GM08714 (cell line): ENCODE measurements around the gene ITSN1.
A peak's percentile ranks its signal among the peaks of the same experiment; 100 is the strongest.
"Not testable (repeated sequence)": the region's sequence is repeated elsewhere in the genome, so short reads cannot be mapped to it uniquely, and the experiment has no call there.

Experiments
- H3K4me3 ChIP-seq: fragments of 200-500 bp; sonication (Bioruptor generic); 2 replicates; pipeline ENCODE4 v1.5.1; 2014; ENCODE audit warnings: mild to moderate bottlenecking, low read length, inconsistent platforms
- ZNF274 ChIP-seq: IDR thresholded peaks from 2 replicates; pipeline ENCODE4 v1.6.1; 2012; ENCODE audit warnings: mild to moderate bottlenecking, low read depth, low read length

Gene ITSN1

DNA sequence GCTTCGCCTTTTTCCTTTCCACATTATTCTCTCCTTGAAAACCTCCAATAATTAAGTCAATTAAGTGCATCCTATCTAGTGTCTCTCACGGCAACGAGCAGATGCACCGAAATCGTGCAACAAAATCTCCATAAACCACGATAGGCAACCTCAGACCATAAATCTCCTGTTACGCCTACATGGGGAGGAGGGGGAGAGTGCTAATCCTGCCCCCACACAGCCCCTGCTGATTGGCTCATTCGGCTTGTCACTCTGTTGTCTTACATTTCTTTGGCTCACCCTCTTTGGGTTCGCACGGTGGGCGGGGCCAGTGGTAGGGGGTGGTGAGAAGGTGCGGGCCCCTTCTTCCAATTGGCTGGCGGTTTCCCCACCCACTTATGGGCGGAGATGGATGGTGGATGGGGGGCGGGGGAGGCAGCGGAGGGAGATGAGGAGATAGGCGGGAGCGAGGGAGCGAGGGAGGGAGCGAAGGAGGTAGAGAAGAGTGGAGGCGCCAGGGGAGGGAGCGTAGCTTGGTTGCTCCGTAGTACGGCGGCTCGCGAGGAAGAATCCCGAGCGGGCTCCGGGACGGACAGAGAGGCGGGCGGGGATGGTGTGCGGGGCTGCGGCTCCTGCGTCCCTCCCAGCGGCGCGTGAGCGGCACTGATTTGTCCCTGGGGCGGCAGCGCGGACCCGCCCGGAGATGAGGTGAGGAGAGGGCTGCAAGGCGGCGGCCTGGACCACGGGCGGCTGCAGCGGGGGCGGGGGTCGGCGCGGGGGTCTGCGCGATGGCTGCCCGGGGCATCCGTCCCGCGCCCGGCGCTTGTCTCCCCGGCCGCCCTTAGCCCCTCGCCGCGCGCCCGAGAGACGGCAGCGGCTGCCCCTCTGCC, at the start of gene ITSN1:
Gene ITSN1, plus strand, starts transcription at position 475 of the 869 bp plus-strand sequence. CDS start 76,328 bp downstream, outside the sequence.
- peak within 1 kb of the TSS; percentile 89 for H3K4me3 ChIP-seq
- no peak for TF ChIP-seq ZNF274

DNA sequence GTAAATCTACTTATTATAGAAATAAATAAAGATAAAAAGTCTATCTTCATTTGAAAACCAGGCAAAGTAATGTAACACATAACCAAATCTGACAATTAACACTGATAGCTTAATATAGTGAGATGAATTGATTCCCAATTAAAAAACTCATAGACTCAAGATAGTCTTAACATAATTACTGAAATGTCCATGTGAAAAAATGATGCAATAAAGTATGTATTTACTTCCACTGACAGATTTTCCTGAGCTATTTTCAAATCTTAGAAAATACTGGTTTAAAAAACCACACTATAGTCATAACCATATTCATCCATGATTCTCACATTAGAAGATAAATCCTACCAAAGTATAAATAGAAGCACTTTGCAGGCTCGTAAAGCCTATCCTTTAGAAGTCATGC, 44.2 kb upstream of the ITSN1 start:
- TF ChIP-seq ZNF274 = no peak
- no peak overlapping the region for H3K4me3 ChIP-seq

DNA sequence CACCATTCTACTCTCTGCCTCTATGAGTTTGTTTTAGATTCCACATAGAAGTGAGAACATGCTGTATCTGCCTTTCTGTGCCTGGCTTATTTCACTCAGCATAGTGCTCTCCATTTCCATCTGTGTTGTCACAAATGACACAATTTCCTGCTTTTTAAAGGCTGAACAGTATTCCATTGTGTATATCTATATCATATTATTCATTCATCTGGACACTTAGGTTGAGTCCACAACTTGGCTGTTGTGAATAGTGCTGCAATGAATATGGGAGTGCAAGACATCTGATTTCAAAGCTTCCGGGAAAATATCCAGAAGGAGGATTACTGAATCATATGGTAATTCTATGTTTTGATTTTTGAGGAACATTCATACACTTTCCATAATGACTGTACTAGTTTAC, 33.7 kb upstream of the ITSN1 start:
- TF ChIP-seq ZNF274 = no peak
- no peak overlapping the region for H3K4me3 ChIP-seq

DNA sequence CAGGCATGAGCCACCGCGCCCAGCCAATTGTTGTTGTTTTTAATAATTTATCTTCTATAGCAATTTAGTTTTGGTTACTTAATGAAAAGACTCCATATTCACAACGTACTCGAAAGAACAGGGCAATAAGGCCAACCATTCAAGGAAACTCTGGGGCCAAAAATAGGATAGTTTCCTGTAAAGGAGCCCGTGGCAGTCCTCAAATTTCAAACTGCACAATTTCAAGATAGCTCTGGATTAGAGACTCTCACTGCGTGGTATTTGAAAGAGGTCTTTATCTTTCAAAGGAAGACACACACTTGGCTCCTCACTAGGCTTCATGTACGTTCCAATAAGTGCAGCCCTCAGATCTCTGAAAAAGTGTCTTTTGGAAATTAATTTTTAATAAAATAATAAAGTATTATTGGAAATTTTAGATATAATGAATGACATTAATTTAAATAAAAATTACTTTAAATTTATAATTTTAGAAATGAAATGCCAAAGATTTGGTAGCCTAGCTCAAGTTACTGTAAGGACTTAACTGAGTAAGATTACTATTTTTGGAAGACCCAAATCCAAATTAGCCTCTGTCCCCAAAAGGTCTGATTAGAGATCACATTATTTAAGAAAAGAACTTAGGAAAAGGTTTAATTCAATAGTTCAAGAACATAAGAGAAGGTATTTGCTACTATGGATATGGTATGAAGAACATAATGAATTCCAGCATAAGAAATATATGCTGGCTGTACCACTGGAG, 31.1 kb upstream of the ITSN1 start:
- no peak for TF ChIP-seq ZNF274
- no peak overlapping the region for H3K4me3 ChIP-seq

DNA sequence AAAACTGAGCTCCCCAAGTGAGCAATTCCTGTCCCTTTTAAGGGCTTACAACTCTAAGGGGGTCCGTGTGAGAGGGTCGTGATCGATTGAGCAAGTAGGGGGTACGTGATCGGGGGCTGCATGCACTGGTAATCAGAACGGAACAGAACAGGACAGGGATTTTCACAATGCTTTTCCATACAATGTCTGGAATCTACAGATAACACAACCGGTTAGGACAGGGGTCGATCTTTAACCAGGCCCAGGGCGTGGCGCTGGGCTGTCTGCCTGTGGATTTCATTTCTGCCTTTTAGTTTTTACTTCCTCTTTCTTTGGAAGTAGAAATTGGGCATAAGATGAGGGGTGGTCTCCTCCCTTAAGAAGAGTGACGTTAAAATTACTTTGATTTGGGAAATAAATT, 24.7 kb upstream of the ITSN1 start:
- H3K4me3 ChIP-seq = not testable (repeated sequence)

DNA sequence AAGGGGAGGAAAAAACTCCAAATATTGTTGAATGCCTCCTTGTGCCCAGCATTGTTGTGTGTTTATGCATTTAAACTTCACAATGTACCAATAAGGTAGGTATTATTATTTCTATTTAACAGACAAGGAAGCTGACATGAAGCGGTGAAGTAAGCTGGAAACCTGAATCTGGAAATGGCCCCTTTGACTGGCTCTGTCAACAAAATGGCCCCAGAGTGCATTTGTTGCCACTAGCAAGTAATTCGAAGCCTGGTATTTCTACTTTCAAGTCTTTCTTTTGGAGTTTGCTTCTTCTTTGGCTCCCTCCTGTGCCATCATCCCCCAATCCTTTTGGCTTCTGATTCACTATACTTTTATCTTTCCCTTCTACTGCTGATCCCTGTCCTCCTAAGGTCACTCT, 23.9 kb upstream of the ITSN1 start:
- TF ChIP-seq ZNF274 = no peak

DNA sequence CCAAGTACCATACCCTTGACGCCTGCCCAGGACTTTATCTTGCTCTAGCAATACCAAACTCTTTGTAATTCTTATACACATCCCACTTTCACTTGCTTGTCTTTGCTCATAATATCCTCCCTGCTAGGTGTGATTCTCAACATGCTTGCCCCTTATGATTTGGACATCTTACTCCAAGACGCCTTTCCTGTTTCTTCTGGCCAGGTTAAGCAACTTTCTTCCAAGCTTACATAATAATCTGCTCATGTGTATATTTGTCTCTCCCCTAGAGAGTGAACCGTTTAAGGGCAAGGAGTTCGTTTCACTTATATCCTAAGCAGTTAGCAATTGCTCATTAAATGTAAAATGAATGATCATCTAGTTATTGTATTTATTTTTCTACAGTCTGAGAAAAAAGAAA, 22.6 kb upstream of the ITSN1 start:
- H3K4me3 ChIP-seq = no peak overlapping the region
- no peak for TF ChIP-seq ZNF274

More for the DNA sequence above, 23.9 kb upstream of the ITSN1 start:
- no peak overlapping the region for H3K4me3 ChIP-seq

DNA sequence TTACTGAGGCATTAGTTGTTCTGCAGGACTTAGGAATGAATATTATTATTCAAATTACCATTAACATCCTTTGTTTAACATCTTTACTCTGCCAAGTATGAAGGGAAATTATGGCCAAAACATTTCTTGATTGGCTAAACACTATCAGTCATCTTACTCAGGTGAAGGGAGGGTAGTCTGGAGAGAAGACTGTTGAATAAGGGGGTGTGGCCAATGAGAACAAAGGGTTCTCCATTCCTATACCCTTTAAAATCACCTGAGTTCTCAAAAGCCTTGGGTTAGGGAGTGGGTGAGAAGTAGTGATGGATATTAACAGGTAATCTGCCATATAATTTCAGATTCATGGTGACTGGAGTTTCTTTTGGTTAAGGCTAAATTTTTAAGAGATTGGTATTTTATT, 20.0 kb upstream of the ITSN1 start:
- no peak for TF ChIP-seq ZNF274
- H3K4me3 ChIP-seq = no peak overlapping the region

DNA sequence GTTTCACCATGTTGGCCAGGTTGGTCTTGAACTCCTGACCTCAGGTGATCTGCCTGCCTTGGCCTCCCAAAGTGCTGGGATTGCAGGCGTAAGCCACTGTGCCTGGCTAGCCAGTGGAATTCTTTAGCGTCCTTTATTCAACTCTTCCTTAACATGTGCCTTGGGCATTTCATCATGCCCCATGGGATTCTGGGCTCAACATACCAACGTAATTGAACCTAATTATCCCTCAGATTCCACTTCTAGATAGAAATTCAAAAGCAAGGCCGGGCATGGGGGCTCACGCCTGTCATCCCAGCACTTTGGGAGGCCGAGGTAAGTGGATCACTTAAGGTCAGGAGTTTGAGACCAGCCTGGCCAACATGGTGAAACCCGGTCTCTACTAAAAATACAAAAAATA, 16.1 kb upstream of the ITSN1 start:
- H3K4me3 ChIP-seq = not testable (repeated sequence)

DNA sequence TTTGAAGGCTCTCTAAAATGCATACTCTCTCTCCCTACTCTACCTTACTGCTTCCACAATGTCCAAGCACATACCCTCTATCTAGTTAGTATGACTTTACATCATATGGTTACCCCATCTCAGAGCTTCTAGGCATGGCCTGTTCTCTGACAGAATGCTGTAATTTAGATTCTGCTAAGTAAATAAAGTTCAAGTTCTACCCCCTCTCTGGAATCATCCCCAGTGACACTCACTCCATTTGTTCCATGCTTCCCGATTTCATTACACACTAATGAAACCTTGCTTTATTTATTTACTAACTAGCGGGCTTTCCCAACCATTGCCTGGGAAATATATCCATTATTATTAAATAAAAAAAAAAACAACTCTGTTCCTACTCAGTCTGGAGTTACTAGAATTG, 8.0 kb upstream of the ITSN1 start:
- no peak overlapping the region for H3K4me3 ChIP-seq
- TF ChIP-seq ZNF274 = no peak

DNA sequence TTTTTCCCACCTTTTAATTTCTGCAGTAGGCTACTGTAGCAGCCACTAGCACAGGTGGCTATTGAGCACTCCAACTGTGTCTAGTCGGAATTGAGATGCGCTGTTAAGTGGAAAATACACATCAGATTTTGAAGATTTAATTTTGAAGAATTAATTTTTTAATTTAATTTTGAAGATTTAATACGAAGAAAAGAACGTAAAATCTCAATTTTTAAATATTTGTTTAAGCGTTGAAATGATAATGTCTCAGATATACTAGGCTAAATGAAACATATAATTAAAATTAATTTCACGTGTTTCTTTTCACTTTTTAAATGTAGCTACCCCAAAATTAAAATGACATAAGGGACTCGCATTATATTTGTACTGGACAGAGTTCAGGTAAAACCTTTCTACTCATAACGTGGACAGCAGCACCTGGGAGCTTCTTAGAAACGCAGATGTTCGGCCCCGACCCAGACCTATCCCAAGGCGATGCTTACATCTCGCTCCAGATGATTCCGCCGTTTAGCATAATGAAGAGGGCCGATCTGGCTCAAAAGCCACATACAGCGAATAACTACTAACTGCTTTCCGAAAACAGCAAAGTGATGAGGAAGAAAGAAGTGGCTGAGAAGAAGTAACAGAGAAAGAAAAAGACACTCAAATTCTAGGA, 1.5 kb upstream of the ITSN1 start:
- TF ChIP-seq ZNF274 = no peak
- H3K4me3 ChIP-seq = peak overlapping the region; percentile 89

DNA sequence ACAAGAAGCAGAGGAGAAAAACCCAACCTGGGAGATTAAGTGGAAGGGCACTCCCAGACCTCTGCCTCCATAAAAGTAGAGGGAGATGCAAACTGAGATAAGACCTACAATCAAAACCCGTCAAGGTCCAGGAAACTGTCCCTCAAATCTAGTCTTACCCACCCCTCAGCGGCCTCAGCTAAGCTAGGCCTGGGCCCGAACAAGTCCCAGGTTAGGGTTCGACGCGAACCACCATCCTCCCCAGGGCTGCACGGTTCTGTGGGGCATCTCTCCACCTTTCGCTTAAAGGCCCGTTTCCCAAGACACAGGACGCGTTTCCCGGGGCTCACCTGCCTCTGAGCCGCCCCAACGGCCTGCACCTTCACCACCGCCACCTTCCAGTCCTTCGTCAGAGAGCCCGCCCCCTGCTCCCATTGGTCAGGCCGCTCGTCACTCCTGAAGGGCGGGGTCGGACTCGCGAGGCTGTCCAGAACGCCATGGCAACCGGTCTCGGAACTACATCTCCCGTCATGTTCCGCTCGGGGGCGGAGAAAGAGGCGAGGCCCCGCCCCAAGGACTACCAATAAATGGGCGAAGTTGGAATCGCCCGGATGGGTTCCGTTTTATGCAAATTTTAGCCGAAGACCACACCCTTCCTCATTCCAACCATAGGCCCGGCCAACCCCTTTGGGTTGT, 812 bp upstream of the ITSN1 start, which contains the start of gene CRYZL1:
Gene CRYZL1, minus strand, starts transcription at position 390 of the 675 bp plus-strand sequence. CDS start 10,190 bp downstream, outside the sequence.
- no peak for TF ChIP-seq ZNF274

DNA sequence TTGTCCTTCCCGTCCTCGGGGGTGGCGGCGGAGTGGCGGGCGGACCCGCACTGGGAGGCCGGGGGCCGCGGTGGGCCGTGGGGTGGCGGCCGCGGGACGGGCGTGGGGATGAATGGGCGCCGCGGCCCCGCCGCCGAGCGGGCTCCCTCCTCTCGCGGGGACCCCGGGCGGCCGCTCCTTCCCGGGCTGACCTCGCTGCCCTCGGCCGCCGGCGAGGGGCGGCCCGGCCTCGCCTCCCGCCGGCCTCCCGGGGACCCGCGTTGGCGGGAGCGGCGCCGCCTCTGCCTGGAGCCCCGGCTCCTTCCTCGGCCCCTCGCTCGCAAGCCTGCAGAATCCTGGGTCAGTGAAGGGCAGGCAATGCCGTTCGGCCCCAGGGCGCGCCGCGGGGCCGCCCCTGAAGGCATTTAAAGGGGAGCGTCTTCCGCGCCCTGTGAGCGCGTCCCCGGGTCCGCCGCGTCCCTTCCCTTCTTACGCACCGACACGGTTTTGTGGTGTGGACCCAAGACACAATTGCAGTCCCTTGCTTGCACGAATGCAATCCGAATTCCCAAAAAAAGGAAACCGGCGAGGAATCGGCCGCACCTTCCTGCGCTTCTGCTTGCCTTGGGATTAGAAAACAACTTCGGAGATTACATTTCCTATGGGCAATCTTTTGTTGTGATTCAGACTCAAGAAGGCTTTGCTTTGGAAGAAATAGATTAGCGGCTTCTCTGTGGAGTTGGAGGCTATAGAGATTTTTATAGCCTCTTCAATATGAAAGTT, 776 bp downstream of the ITSN1 start:
- peak overlapping the region; percentile 87 for H3K4me3 ChIP-seq
- no peak for TF ChIP-seq ZNF274

More for the DNA sequence above, 812 bp upstream of the ITSN1 start, which contains the start of gene CRYZL1:
- H3K4me3 ChIP-seq = peak within 1 kb of the TSS; percentile 89
